ENCODE data around the gene PREX1.

PREX1 gene

DNA sequence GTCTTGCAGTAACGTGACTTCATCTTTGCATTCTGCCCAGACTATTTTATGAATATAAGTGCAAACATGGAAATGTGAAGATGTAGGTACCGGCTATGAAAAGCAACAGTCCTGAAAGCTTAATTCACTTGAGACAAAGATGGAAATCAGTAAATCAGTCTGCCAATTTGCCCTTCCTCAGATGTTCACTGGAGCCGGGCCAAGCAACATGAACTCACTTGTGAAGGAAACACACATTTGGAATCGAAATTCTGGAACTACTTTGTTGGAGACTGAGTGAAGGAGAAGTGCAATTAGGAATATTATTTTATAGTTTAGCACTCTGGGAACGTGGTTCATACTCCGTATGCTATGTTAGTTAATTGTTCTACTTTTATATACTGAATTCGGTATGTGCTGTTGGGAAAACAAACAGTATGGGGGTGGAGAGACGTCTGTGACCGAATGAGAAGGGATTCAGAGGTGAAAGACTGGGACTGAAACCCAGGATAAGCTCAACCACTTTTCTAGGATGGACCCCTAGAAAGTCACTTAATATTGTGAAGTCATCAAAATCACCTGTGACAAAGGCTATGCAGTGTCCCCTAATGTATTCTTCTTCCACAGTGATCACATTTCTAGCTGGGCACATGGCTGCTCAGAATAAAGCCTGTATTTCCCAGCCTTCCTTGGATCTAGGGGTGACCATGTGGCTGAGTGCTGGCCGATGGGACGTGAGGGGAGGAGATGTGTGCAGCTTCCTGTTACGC, 95.5 kb downstream of the PREX1 start:
- DNase-seq: no peak

DNA sequence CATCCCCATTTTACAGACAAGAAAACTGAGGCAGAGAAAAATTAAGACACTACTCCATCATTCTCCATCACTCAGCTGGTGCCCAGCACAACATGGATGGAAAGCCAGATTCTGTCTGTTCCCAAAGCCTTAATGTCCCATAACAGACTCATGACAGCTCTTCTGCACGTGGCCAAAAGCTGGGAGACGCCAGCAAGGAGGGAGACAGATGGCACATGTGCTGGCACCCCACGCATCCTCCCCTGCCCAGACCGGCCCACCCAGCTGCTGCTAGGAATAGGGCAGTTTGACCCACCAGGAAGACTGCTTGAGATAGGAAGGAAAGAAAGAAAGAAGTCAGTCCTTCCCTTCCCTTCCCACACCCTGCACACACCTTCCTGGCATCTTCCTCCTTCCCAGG, 96.3 kb downstream of the PREX1 start:
- no peak for DNase-seq

DNA sequence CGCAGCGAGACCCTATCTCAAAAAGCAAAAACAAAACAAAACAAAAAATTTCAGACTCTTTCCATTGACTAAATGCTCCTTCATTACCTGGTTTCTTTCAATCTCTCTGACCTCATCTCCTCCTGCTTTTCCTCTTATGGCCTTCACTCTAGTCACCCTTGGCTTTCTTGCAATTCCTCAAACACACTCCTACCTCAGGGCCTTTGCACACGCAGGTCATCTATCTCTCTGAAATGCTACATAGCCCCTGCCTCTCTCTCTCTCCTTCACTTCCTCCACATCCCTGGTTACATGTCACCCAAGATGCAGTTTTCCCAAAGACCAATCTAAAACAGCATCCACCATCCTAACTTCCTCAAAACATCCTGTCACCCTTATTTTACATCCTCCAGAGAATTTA, 96.8 kb downstream of the PREX1 start:
- DNase-seq: no peak

DNA sequence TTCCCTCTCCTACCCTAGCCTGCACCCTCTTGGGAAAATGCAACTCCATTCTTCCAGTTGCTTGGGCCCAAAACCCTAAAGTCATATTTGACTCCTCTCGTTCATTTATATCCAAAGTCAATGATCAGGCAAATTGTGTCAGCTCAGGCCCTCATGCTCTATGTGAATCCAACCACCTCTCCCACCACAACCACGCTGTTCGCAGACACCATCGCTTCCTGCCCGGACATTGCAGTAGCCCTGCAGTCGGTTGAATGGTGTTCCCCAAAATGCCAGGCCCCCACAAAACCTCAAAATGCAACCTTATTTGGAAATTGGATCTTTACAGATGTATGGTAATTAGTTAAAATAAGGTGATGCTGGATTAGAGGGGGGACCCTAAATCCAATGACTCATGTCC, 98.3 kb downstream of the PREX1 start:
- DNase-seq: no peak

DNA sequence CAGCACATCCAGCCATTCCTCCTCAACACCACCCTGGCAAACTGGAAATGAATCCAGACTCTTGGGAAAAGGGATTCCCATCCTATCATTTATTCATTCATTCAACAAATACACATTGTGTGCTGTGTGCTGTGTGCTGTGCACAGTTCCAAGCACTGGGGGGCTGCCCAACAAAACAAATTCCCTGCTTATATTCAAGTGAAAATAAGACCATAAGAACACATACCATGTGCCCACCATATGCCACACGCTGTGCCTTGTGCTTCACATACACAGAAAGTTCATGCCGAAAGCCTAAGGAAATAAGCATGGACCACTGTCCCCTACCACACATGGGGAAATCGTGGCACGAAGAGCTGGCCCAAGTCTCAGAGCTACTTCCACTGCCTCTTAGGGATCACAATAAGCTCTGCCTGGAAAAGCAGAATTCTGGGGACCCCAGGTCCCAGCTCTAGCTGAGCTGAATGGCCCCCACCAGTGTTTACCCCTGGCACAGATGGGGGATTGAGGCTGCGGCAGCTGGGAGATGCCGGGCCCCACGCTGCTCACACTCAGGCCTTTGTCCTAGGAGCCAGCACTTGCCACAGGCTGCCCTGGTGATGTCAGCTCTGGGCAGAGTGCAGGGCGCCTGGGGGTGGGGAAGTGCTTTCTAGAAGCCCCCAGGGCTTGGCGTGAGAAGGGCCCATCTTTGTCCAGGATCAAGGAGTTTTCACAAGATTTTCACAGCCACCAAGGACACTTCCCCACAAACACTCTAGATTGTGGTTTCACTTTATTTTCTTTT, 99.6 kb downstream of the PREX1 start:
- DNase-seq: no peak

DNA sequence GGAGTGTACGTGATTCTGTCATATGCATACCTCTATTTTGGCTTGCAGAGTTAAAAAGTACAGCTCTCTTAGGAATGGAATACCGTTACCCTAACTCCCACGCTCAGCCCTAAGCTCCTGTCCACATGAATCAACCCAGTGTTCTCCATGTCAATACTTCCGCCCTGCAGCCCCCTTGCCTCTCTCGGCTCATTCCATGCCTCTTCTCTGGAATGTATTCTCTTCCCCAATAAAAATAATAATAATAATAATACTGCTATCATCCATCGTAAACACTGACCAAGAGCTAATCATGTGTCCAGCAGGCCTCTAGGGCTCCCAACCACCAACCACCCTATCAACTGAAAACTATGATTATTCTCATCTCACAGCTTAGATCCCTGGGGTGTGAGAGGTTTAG, 100.6 kb downstream of the PREX1 start:
- DNase-seq: no peak

DNA sequence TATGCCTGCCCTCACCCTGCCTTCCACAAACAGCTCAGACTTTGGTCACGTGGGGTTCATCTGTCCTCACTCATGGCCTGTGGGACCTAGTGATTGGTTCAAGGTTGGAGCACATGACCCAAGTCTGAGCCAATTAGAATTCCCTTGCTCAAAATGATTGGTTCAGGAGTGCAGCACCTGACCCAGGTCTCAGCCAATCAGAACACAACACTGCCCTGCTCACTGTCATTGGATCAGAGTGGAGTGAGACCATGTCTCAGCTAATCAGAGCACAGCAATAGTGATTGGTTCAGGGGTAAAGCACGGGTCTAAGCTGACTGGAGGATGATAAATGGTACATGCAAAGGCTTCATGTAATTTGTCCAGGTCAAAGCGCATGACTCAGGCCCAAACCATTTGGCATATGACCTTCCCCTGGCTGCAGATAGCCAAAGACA, 102.2 kb downstream of the PREX1 start:
- no peak for DNase-seq

DNA sequence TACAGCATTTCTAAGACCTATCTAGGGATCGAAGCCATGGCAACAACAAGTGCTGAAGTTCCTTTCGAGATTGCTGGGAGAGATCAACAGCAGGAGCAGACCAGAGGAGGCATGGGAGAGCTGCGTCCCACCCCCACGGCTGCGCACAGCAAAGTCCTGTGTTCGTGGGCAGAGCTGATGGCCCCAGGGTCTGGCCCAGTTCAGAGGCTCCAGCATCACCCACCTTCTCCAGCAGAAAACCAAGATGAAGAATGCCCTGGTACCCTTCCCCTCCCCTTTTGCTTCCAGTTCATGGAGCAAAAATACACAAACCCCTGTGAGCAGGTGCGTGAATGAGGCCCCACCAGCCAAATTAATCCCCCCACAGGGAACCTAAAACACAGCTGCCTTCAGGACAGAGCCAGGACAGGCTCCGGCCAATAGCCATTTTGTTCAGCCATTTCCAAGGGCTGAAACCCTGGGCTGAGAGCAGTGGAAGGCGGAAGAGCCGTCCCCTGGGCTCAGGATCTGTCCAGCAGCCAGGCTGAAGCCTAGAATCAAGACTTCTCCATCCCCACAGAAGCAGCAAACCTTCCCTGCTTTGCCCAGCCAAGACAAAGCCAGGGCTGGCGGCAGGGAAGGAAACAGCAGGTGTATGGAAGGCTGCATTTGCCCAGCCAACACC, 102.8 kb downstream of the PREX1 start:
- no peak for DNase-seq

DNA sequence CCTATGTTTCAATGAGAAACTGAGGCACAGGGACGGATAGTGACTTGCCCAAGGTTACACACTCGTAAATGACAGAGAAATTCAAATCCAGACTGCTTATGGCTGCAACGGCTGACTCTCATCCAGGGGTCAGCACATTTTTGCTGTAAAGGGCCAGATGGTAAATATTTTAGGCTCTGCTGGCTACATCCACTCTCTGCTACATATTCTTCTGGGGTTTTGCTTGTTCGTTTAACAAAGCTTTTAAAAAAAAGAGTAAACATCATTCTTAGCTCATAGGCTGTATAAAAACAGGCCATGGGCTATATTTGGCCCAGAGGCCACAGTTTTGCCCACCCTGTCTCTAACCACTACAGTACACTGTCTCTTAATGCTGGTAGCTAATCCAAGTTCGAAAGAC, 103.4 kb downstream of the PREX1 start:
- DNase-seq: no peak

DNA sequence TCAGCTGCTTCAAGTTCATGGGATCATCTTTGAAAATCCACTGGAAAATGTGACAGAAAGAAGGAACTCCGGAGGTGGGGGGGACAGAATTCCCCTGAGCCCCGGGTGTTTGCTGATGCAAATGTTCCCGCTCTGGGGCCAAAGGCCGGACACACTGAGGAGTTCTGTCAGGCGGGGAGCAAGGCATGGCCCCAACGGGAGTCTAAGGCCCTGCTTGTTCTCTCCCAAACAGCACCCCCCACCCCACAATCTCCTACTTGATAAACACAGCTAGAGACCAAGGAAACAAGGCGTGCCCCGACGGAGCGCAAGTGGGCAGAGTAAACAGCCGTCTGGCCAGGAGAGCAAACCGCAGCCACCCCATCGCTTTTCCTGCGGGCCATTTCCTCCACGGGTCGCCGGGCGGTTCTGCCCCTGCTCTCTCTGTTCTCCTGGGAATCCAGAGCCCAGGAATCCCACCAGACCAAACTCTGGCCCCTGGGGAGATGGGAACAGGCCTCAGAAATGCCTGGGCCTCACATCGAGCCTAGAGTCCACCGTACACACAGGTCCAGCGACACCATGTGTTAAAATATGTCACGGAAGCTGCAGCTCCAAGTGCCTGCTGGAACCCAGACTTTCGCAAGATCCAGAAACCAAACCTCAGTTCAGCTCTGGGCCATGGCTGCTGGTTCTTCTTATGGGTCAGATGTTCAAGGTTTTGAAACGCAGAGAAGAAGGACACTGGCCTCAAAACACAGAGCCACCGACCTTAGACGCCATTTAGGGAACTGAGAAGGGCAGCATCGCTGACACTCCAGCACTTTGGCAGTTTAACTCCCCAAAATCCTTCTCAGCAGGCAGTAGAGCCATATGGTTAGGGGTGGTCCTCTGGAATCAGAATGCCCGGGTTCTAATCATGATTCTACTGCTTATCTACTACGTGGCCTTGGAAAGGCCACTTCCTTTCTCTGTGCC, 104.2 kb downstream of the PREX1 start:
- peak in 1 of 2 donors; percentile 35 for DNase-seq

DNA sequence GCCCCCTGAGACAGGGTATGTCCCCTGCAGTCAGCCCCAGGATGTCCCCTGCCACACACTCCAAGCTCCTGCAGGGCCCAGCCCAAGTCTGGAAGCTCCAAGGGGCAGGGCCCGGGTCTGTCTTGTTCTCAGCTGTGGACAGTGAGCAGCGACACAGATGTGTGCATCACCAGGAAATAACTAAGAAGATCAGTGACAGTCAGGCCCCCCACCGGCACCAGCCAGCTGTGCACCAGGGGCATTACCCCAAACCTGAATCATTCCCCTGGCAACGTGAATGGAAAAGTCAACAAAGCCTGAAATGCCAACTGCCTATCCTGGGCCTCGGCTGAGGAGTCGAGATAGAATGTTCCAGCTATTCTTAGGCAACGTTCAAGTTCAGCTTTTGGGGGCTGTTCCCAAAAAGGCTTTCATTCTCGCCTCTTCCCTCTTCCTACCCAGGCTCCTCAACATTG, 105.0 kb downstream of the PREX1 start:
- DNase-seq: peak in 1 of 2 donors; percentile 72

DNA sequence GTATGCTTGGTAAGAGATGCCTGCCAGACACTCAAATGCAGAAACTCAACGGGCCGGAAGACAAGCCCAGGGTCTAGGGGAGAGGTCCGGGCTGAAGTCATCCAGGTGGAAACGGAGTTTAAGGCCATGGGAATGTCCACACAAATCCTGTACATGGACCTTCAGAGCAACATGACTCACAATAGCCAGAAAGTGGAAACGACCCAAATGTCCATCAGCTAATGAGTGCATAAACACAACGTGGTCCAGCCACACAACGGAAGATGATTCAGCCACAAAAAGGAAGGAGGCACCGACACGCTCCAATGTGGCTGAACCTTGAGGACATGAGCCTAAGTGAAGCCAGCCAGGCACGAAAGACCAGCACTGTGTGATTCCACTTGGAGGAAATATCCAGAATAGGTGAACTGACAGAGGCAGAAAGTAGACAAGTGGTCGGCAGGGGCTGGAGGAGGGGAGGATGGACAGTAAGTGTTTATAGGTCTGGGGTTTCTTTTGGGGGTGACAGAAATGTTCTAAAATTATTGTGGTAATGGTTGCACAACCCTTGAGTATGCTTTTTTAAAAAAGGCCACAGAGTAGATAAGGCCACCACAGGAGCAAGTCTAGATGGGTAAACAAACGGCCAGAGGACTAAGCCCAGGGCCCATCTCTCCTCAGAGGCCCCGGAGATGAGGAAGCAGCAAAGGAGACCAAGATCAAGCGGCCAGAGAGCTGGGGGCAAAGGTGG, 105.6 kb downstream of the PREX1 start:
- peak in 1 of 2 donors; percentile 35 for DNase-seq

DNA sequence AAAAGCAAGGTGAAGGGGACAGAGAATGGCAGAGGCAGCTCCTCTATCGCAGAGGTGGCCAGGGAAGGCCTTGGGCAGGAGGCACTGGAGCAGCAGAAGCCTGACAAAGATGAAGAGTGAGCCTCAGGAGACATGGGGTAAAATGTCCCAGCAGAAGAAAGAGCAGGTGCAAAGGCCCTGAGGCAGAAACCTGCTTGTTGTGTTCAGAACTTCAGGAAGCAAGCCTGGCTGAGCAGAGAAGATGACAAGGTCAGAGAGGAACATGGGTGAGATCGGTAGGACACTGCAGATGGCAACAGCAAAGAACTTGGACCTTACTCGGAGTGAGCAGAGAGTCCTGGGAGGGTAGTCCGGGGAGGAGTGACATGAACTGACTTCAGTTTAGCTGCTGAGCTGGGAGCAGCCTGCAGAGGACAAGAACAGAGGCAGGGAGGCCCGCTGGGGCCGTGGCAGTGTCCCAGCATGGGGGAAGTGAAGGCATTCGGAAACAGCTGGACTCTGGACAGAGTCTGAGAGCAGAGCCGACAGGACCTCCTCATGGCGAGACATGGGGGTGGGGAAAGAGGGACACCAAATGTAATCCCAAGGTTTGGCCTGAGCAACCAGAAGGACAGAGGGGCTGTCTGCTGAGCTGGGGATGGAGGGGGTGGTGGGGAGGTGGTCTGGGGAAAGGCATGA, 106.3 kb downstream of the PREX1 start:
- DNase-seq: no peak

DNA sequence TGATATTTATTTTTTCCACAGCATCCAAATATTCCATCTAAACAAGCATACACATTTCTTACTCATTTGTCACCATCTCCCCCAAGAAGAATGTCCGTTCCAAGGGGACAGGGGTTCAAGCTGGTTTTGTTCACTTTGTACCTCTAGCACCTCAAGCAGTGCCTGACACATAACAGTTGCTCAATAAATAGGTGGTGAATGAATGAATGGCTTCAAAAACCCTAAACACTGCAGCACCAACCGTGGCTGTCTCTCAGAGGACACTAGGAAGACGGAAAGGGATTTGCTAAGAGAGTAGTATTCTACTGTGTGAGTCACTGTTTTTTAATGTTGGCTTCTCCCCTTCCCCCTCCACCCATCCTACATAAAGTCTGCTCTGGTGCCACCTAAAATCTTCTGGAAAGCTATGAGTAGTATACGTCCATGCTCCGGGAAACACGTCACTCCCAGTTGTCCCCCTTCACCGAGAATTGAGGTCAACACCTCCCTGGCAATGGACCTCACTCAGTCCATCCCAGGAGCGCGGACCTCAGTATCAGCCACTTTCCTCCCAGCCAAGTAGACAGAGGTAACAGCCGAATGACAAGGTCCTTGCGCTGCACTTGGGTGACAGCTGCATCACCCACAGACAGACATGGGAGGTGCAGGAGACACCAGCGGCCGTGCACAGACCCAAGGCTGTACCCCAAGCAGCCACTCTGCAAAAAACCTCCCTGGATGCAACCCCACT, 107.4 kb downstream of the PREX1 start:
- no peak for DNase-seq

DNA sequence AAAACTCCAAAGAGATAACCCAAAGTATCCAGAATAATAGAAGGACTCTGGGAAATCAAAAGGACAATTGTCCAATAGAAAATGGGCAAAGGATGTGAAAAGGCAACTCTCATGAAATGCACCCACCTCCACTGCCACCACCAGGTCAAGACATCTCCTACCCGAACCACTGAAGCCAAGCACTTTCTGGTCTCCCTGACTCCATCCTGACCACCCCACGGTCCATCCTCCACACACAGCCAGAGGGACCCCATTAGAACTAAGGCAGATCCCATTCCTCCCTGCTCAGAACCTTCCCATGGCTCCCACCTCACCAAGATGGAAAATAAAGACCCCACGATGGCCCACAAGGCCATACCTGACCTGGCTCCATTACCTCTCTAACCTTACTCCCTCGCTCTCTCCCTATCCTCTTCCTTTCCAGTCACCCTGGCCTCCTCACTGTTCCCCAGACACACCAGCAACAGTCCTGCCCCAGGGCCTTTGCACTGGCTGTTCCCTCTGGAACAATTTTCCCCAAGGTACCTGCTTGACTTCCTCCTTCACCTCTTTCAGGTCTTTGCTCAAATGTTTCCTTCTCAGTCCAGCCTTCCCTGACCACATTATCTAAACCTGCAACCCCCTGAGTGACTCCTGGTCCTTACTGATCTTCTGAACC, 108.1 kb downstream of the PREX1 start:
- DNase-seq: no peak

DNA sequence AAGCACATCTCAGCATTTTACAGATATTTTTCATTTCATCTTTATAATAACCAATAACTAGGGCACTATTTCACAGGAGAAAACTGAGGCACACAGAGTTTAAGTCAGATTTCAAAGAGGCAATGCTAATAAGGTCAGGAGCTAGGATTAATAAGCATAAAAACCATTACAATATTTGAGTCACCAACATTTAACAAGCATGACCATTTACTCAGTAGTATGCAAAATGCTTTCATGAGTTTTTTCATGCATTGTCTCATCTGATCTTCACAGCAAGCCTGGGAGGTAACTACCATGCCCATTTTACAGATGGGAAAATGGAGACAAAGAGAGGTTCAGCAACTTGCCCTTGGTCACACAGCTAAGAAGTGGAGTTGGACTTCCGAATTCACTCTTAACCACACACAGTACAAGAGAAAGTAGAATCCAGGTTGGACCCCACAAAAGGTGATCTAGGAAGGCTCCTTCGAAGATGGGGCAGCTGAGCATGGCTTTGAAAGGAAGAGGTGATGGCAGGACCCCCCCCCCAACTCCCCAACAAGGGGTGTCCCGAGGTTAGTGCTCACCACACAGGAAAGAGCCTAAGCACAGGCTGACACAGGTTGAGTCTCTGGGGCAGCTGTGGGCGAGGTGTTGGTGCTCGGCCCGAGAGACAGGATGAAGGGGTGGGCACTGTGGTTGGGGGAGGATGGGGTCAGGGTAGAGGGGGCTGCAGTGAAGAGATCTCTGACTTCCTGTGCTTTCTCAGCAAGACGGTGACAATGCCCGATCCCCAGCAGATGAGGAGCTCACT, 108.8 kb downstream of the PREX1 start:
- DNase-seq: no peak

DNA sequence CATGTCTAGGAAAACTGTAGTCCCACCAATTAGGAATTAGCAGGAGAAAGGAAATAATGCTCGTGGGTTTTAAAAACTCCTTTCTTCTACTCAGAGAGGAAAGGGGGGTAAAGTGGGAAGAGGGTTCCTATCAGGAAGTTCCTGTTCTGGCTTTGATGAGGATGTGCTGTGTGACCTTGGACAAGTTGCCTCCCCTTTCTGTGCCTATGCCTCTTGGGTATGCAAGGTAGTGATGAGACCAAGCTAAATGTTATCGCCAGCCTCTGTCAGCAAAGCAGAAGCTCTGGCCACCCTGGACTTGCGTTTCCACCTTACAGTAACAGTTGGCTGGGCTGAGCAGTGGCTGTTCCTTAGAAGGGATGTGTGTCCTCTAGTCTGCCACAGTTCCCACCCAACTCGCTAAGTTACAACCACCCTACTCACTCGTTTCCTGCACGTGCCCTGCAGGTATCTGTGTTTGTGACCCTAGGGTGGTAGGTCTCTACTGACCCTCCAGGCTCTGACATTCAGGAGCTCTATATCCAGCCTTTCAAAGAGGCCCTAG, 110.0 kb downstream of the PREX1 start:
- DNase-seq: no peak

DNA sequence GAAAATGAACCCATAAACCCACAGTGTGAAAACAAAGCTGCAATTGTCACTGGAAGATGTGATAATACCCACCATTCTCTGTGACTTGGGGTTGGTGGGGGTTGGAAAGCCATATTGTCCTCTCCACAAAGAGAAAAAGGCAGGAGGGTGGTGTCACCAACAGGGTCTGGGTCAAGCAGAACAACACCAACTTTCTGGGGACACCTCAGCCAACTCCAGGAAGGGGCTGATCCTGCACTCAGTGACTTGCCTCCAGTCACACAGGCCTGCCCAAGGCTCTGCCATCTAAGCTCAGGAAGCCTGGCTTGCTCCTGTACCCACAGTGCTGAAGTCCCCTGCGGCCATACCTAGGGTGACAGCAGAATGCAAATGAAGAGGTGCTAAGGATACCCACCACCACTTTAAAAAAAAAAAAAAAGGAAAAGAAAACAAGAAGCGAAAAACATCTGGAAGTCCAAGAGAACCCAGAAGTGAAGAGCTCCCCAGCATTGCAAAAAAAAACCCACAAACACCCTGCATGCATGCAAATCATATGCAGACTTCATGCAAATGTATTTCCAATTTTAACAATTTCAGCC, 110.6 kb downstream of the PREX1 start:
- no peak for DNase-seq

Data from bone marrow (tissue), 2 donors.